GM04503 (cell line): ENCODE results near the gene HFM1.
"Not testable (repeated sequence)": the region's sequence is repeated elsewhere in the genome, so short reads cannot be mapped to it uniquely, and the experiment has no call there.

ENCODE experiments used
- DNase-seq: peaks from one replicate; pipeline ENCODE4 v3.0.0-alpha.2; 2012; ENCODE audit warnings: low read depth

The HFM1 gene

DNA sequence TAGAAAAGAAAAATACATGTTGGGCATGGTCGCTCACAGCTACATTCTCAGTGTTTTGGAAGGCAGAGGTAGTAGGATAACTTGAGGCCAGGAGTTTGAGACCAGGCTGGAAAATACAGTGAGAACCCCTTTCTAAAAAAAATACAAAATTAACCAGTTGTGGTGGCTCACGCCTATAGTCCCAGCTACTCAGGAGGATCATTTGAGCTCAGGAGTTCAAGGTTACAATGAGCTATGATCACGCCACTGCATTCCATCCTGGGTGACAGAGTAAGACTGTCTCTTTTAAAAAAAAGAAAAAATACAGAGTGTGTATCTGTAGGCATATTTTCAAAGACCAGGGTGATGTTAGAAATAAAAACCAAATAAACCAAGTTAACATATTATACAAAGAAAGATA is 57.8 kb downstream of the HFM1 start:
- no peak for DNase-seq

DNA sequence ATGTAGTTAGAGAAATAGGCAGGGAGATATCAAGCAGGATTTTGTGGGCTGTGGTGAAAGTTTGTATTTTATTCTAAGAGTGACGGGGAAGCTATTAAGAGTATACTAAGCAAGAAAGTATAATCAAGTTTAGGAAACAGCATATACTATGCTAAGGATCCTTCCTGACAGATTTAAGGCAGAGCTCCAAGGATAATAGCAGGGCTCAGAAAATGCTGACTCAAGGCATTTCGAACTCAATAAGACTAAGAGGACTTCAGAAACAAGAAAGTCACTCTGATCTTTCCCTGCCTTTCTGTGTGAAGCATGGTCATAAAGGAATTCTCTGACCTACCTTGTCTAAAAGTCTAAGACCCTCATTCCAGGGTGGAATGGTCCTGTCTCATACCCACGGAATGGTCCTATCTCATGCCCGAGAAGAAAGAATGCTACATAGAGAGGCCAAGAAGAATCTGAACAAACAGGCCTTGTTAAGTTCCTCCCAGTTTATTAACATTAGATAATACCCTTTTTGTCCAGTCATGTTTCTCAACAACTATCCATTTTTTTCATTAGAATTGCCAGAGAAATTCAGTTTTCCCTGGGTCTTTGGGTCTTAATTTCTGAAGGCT is 59.1 kb downstream of the HFM1 start:
- DNase-seq, result no peak

DNA sequence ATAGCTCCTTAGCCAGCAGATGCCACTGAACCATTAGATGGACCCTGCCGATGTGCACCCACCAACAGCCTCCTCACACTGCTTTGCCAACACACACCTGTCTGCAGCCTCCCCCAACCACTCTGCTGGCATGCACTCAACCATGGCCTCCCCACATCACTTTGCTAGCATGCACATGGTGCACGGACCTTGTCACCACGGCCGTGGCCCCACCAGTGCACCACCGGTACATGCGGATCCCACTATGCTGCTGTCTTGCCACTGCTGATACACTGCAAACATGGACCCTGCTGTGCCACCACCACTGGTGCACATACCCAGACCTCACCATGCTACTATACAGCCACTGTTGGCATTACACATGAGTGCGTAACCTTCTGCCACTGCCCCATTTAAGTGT is 66.1 kb downstream of the HFM1 start:
- no peak for DNase-seq

DNA sequence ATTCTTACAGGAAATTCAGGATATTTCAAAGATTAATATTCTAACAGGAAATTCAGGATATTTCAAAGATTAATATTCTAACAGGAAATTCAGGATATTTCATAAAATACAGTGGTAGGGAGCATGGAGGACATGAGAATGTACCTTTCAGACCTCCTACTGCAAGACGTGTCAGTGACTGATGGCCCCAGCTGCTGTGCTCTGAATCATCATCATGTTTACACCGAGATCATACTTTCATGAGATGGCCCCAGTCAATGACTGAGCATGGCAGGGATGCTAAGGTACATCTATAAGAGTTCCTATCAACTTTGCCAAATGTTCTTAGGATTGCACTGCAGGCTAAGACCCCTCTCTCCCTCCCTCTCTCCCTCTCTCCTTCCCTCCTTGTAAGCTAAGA is 69.0 kb downstream of the HFM1 start:
- no peak for DNase-seq

DNA sequence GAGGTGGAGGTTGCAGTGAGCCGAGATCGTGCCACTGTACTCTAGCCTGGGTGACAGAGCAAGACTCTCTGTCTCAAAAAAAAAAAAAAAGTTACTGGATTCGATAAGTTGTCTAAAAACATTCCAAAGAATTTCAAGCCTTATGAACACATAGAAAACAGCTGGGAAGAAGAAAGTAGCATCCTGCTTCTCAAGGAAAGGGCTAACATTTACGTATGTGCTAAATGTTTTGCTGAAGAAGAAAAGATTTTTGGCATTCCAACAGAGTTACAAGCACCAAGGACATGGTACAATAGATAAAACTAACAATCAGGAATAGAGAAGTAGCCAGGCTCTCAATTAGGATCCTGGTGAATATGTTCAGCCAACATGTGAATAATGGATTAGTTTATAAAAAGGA is 69.8 kb downstream of the HFM1 start:
- no peak for DNase-seq

DNA sequence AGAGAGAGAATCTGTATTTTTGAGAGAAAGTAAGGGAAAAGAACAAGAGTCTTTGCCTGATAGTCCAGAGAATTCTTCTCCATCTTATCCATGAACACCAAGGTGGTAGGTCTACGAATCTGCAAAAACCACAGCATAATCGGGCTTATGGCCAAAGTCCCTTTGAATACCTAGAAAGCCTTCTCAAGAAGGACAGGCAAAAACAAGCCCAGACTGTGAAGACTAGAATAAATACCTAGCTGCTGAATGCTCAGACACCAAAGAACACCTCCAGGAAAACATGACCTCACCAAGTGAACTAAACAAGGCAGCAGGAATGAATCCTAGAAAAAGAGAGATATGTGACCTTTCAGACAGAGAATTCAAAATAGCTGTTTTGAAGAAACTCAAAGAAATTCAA is 79.2 kb downstream of the HFM1 start:
- no peak for DNase-seq

DNA sequence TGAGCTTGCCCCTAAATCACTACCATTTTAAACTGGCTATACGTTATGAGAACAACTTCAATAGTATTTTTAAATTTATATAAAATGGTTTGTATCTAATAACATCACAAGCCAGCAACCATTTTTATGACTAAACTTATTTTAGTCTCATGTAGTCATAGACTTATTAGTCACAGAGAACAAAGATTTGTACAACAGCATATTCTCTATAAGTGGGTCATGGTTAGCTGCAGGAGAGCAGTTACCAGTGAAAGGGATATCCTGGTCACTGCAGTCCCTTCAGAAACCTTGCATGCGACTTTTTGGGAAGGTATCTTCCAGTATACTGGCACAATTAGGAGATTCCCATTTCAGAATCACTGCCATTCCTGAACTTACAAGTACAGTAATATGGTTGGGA is 90.0 kb downstream of the HFM1 start:
- DNase-seq, result no peak

DNA sequence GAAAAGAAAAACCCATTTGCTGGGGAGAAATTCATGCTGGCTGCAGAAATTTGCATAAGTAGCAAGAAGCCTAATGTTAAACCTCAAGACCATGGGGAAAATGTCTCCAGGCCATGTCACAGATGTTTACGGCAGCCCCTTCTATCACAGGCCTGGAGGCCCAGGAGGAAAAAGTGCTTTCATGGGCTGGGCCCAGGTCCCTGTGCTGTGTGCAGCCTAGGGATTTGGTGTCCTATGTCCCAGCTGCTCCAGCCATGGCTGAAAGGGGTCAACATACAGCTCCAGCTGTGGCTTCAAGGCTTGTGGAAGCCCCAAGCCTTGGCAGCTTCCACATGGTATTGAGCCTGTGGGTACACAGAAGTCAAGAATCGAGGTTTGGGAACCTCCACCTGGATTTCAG is 93.0 kb downstream of the HFM1 start:
- no peak for DNase-seq

DNA sequence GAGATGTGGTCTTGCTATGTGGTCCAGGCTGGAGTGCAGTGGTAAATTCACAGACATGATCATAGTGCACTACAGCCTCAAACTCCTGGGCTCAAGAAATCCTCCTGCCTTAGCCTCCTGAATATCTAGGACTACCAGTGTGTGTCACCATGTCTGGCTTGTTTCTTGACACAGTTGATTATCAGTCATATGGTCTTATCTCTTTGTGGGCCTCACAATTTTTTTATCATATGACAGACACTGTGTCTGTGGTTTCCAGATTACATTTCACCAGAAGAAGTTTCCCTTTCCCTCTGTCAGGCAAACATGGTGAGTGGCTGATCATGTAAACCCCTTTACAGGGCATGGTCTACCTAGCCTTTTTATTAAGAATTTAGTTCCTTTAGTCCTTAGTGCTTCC is 96.1 kb downstream of the HFM1 start:
- DNase-seq, result no peak

DNA sequence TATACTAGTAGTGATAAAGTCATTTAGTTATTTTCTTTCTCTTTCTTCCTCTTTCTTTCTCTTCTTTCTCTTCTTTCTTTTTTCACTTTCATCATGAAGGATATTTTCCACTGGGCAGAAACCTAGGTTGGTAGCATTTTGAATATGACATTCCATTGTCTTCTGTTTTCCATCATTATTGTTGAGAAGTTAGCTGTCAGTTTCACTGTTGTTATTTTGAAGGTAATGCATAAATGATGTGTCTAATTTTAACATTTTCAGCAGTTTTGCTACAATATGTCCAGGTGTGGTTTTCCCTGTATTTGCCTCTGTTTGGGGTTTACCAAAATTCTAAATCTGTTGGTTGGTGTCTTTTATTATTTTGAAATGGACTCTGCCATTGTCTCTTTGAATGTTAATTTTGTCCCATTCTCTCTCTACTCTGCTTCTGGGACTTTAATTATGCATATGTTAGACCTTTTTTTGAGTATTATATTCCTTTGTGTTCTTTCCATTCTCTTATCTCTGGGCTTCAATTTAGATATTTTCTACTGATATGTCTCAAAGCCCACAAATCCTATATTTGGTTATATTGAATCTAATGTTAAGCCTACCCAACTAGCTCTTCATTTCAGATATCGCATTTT is 96.7 kb downstream of the HFM1 start:
- DNase-seq, result no peak

DNA sequence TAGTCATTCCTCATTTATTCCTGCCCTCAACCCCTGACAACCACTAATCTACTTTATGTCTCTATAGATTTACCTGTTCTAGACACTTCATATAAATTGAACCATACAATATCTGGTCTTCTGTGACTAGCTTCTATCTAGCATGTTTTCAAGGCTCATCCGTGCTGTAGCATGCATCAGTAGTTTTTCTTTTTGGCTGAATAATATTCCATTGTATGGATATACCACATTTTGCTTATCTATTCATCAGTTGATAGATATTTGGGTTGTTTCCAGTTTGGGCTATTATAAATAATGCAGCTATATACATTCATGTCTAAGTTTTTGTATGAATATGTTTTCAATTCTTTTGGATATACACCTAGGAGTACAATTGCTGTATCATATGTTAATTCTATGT is 101.5 kb downstream of the HFM1 start:
- DNase-seq, result no peak

DNA sequence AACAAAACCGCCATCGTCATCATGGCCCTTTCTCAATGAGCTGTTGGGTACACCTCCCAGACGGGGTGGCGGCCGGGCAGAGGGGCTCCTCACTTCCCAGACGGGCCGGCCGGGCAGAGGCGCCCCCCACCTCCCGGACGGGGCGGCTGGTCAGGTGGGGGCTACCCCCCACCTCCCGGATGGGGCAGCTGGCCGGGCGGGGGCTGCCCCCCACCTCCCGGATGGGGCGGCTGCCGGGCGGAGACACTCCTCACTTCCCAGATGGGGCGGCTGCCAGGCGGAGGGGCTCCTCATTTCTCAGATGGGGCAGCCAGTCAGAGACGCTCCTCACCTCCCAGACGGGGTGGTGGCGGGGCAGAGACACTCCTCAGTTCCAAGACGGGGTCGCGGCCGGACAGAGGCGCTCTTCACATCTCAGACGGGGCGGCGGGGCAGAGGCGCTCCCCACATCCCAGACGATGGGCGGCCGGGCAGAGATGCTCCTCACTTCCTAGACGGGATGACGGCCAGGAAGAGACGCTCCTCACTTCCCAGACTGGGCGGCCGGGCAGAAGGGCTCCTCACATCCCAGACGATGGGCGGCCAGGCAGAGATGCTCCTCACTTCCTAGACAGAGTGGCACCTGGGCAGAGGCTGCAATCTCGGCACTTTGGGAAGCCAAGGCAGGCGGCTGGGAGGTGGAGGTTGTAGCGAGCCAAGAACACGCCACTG is 115.6 kb downstream of the HFM1 start:
- not testable (repeated sequence) for DNase-seq

DNA sequence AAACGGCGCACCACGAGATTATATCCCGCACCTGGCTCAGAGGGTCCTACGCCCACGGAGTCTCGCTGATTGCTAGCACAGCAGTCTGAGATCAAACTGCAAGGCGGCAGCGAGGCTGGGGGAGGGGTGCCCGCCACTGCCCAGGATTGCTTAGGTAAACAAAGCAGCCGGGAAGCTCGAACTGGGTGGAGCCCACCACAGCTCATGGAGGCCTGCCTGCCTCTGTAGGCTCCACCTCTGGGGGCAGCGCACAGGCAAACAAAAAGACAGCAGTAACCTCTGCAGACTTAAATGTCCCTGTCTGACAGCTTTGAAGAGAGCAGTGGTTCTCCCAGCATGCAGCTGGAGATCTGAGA is 117.7 kb downstream of the HFM1 start:
- DNase-seq, result not testable (repeated sequence)

DNA sequence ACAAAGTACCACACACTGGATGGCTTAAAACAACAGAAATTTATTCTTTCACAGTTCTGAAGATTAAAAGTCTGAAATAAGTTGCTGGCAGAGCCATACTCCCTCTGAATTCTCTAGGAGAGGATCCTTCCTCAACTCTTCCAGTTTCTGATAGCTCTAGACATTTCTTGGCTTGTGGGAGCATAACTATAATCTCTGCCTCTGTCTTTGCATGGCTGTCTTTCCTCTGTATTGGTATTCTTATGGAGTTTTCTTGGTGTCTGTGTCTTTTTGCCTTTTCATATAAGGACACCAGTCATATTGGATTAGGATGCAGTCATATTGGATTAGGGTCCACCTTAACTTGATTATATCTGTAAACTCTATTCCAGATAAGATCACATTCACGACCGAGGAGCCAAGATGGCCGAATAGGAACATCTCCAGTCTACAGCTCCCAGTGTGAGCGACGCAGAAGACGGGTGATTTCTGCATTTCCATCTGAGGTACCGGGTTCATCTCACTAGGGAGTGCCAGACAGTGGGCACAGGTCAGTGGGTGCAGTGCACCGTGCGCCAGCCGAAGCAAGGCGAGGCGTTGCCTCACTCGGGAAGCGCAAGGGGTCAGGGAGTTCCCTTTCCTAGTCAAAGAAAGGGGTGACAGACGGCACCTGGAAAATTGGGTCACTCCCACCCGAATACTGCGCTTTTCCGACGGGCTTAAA is 118.2 kb downstream of the HFM1 start:
- not testable (repeated sequence) for DNase-seq

DNA sequence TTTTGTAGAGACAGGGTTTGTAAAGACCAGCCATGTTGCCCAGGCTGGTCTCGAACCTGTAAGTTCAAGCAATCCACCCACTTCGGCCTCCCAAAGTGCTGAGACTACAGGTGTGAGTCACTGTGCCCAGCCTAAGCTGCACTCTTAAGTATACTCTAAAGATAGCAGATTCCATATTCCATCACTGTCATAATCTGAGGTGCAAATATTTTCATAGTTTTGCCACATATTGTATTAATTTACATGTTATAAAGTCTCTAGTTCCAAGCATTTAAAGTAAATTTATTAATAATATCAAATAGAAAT is 121.3 kb downstream of the HFM1 start:
- no peak for DNase-seq

DNA sequence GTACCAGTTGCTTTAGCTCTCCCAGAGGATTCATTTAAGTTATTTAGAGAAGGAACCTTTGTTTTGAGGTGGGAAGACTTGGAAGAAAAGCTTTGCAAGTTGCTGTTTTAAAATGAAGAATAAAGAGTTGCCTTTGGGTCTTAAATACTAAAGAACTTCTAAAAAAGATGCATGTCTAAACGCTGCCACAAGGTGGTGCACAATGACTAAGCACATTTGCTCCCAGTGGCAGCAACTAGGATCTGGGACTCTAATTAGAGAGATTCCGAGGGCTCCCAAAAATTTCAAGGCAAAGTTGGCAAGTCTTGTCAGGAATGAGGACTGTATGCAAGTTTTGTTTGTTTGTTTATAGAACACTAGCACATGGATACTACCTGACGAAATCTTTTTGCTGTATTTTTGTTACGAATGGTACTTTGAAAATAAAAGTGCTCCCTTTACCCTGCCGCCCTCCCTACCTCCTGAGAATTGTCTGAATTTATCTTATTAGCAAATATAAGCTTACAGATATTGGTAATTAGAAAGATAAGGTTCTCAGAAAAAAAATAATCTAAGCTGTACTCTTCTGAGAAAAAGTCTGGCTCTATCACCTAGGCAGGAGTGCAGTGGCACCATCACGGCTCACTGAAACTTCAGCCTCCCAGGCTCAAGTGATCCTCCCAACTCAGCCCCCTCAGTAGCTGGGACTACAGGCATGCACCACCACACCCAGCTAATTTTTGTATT is 121.8 kb downstream of the HFM1 start:
- DNase-seq, result peak; percentile 15

DNA sequence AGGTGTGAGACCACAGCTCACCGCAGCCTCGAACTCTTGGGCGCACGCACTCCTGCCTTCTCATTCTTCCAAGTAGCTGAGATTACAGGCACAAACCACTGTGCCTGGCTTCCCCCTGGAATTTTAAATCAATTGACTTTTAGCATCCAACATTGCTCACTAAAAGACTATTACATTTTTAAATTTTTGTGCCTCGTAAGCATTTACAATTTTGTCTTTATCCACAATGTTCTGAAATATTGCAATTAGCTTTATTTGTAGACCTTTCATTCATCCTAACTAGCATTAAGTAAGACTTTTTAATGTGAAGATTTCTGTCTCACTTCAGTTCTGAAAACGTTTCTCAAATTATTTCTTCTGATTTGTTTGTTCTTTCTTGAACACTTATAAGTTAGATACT is 122.9 kb downstream of the HFM1 start:
- no peak for DNase-seq

DNA sequence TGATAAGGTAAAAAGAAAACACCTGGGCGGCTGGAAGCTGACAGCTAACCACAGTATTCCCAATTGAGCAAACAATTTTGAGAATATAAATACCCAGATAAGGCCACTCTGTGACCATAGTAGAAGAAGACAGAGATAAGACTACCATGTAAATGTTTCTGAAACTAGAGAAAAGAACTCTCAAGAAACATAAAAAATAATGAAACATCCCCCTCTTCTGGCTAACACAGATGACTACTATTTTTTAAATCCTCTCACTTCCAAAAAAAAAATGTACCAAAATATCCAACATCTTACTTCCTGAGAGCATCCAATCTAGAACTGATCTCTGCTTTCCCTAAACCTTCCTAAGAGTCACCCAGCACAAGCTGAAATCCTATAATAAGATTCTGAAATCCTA is 125.9 kb downstream of the HFM1 start:
- DNase-seq, result no peak

DNA sequence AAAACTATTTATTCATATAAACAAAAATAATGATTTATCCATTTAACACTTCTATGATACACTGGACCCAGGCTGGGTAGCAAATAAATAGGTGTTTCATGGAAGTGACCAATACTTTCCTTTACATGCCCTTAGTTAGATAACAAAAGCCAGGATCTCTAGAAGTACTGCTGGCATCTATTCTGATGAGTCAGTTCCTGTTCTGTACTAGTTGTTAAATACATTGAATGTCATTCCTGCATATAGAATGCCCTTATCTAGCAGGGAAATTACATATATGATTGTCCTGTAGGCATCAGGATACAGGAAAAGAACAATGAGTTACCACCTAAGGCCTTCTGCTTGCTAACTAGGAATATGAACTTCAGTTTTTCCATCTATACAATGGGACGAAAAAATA is 130.8 kb downstream of the HFM1 start:
- DNase-seq, result no peak

DNA sequence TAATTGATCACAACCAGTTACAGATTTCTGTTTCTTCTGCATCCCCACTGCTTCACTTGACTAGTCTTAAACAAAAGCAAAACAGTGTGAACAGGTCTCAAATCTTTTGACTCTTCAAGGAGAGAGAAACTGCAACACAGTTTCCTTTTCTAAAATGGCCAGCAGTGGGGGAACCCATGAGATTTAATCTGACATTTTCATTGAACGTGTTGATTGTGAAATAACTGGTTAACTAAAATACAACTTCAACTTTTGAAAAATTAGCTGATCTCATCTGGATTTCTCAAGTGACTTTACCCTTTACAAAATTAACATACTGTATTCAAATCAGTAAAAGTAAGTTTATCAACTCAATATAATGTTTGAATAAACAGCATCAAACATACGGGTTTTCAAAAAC is 143.0 kb downstream of the HFM1 start:
- DNase-seq, result no peak

DNA sequence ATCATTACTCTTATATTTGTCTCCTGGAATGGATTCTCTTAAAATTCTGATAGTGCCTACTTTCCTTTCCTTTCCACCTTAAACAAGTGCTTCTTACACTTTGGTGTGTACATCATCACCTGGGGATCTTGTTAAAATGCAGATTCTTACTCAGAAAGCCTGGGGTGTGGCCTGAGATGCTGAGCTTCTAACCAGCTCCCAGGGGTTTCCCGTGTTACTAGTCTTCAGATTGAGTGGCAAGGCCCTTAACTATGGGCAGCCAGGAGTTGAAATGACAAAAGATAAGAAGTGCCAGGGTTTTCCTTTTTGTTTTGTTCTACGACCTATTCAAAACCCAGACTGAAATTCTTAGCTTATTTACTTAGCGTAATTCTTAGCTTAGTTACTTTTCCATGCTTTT is 159.2 kb downstream of the HFM1 start:
- DNase-seq, result no peak

DNA sequence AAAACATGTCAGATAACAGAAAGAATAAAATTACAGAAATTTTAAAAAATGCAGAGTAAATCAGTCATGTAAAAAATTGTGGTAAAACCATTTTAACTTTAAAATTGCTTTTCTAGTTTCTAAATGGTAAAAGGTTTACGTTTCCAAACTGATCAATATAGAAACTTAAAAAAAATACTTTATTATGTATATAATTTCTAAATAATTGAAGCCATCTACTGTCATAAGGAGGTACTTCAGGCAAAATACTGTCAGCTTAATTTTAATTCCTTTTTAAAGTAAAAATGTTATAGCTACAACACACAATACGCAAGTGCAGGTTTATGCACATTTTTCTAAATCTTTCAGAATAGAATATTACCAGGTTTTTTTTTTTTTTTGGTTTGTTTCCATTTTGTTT is 159.9 kb downstream of the HFM1 start:
- DNase-seq, result no peak

DNA sequence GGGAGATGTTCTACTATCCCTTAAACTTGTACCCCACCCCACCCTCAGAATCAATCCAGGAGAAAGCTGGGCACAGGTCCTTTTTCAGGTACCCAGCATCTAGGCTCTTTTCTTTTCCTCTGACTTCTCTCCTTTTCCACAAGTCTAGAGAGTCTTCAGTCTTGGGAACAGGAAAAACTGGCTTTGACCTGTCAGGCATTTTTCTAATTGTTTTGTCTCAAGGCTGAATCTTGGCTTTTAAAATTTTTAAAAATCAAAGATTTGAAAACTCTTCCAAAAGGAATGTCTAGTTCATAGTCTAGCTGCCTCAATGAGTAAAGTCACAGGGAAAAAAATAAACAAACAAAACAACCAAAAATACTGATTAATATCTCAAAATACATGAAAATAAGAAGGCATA is 161.5 kb downstream of the HFM1 start:
- no peak for DNase-seq
